ENCODE measurements around the gene COA3. TPM values are rescaled to one million over a fixed set of nuclear protein-coding genes. Genes with fewer than 3 reads are reported as not detected.

COA3 gene
- total RNA-seq, 4 donors from 2014 or later = 40.7 to 64.0 (median 61.1) TPM

GRCh38 chr17:42754782-42755181, 43.7 kb downstream of the COA3 start:
- no peak overlapping the region for H3K4me3 ChIP-seq (ENCODE audit: low read depth, poor library complexity, severe bottlenecking)
- DNase-seq (ENCODE audit: low spot score in 2 of 2) = peak; percentile 83 to 94
- 49 to 92% methylated on average over 3 of the region's 3 CpGs for WGBS, 2 donors
- TF ChIP-seq CTCF (IDR thresholded peaks at IDR 0.05) = no peak
- no peak for TF ChIP-seq POLR2A (IDR thresholded peaks at IDR 0.05)
- intact Hi-C loops (cut with DNase I; ENCODE audit: low total_unique reads) = no loop called here

DNA sequence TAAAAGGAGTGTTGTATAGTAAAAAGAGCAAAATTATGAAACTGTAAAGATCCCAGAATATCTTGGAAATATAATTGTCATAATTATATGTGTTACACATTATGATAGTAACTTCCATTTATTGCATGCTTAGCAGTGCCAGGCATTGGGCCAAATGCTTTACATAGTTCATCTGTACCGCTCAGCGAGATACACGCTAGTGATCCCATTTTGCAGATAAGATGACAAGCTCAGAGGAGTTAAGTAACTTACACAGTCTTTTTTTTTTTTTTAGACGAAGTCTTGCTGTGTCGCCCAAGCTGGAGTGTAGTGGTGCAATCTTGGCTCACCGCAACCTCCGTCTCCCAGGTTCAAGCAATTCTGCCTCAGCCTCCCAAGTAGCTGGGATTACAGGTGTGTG, 46.9 kb downstream of the COA3 start:
- no peak overlapping the region for H3K4me3 ChIP-seq (ENCODE audit: low read depth, poor library complexity, severe bottlenecking)
- intact Hi-C loops (cut with DNase I; ENCODE audit: low total_unique reads) = no loop called here
- WGBS, 2 donors = 70 to 75% methylated on average over 7 of the region's 7 CpGs
- DNase-seq (ENCODE audit: low spot score in 2 of 2) = no peak
- TF ChIP-seq CTCF (IDR thresholded peaks at IDR 0.05) = no peak
- TF ChIP-seq POLR2A (IDR thresholded peaks at IDR 0.05) = no peak

DNA sequence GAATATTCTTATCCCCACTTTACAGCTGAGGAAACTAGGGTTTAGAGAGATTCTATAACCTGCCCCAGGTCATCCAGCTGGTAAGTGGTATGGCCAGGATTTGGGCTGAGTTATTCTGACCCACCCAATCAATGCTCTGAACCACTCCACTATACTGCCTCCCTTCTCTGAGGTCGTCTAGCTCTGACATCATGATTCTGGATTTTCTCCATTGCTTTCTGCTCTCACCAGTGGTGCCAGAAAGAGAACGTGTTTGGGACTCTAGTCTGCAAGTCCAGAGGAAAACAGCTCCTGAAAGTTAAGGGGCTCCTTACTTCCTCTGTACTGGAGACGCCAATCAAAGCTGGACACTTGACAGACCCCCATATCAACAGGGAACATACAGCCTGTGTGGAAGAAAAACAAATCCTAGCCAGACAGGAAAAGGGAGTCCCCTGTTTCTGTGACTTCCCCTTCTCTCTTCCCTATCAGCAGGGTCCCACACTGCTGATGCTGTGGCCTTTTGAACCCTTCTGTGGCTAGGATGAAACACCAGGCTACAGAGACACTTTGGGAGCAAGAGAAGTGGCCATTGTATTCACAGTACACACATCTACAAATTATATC, 47.7 kb downstream of the COA3 start:
- intact Hi-C loops (cut with DNase I; ENCODE audit: low total_unique reads) = no loop called here
- no peak overlapping the region for H3K4me3 ChIP-seq (ENCODE audit: low read depth, poor library complexity, severe bottlenecking)
- TF ChIP-seq POLR2A (IDR thresholded peaks at IDR 0.05) (no peak), CTCF (IDR thresholded peaks at IDR 0.05) (no peak)
- 30 to 37% methylated on average over 3 of the region's 3 CpGs for WGBS, 2 donors
- DNase-seq (ENCODE audit: low spot score in 2 of 2) = no peak

GRCh38 chr17:42748908-42749798, 49.4 kb downstream of the COA3 start:
- DNase-seq (ENCODE audit: low spot score in 2 of 2) = no peak
- 63 to 69% methylated on average over 11 of the region's 11 CpGs for WGBS, 2 donors
- intact Hi-C loops (cut with DNase I; ENCODE audit: low total_unique reads) = no loop called here

DNA sequence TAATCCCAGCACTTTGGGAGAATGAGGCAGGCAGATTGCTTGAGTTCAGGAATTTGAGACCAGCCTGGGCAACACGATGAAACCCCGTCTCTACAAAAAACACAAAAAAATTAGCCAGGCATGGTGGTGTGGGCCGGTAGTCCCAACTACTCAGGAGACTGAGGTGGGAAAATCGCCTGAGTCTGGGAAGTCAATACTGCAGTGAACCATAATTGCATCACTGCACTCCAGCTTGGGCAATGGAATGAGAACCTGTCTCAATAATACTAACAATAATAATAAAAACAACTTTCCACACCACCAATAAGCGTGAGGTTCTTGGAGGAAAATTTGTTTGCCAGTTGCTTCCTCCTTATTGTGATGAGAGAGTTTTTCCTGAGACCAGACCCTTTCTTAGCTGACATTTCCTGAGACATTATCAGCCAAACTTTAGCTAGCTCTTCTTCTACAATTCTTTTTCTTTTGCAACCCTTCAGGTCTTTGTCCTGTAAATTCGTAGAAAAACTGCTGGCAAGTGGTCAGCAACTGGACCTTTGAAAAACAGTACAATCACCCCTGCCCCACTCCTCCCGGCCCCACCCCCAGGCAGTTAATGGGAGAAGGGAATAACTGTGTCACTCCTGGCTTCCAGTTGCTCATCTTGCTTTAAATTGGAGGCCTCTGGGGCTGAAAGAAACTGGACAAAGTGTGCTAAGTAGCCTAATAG, 50.1 kb downstream of the COA3 start:
- intact Hi-C loops (cut with DNase I; ENCODE audit: low total_unique reads) = no loop called here
- H3K4me3 ChIP-seq (ENCODE audit: low read depth, poor library complexity, severe bottlenecking) = no peak overlapping the region
- 54 to 61% methylated on average over 7 of the region's 7 CpGs for WGBS, 2 donors
- TF ChIP-seq POLR2A (IDR thresholded peaks at IDR 0.05) (no peak), CTCF (IDR thresholded peaks at IDR 0.05) (no peak)
- DNase-seq (ENCODE audit: low spot score in 2 of 2) = peak in 1 of 2 donors; percentile 55

More at GRCh38 chr17:42748908-42749798, 49.4 kb downstream of the COA3 start:
- H3K4me3 ChIP-seq (ENCODE audit: low read depth, poor library complexity, severe bottlenecking) = no peak overlapping the region
- TF ChIP-seq CTCF (IDR thresholded peaks at IDR 0.05) (no peak), POLR2A (IDR thresholded peaks at IDR 0.05) (no peak)

Small RNAs within 50 kb of the gene (microRNA-seq; reads per million reads assigned to microRNA genes)
- gene MIR6781 (ENCODE audit: borderline number of aligned reads in 1 of 2, borderline replicate concordance in 2 of 2) = 0 reads per million in 2 donors

Other genes starting within 250 kb of the COA3 start
- 1 to 10 TPM; 2.3 to 6.6 (median 4.6) TPM for gene HSD17B1, start 245.8 kb downstream of the COA3 start, total RNA-seq
- 10 to 100 TPM; 32.4 to 49.5 (median 41.7) TPM for gene COASY, start 236.6 kb downstream of the COA3 start, total RNA-seq
- gene MLX, start 231.6 kb downstream of the COA3 start, total RNA-seq = 10 to 100 TPM; 37.8 to 43.2 (median 39.3) TPM
- gene PSMC3IP, start 221.0 kb downstream of the COA3 start, total RNA-seq = 1 to 10 TPM in 2 of 4 donors, under 1 TPM in 2; 0.67 to 3.6 (median 1.8) TPM
- 100 to 1,000 TPM in 1 of 4 donors, 10 to 100 TPM in 3; 69.4 to 106 (median 84.3) TPM for gene RETREG3, start 189.3 kb downstream of the COA3 start, total RNA-seq
- 10 to 100 TPM; 54.4 to 61.1 (median 56.7) TPM for gene TUBG1, start 189.0 kb downstream of the COA3 start, total RNA-seq
- 10 to 100 TPM; 10.6 to 19.3 (median 13.7) TPM for gene TUBG2, start 139.4 kb downstream of the COA3 start, total RNA-seq
- gene PLEKHH3, start 121.7 kb downstream of the COA3 start, total RNA-seq = 10 to 100 TPM; 36.1 to 66.6 (median 44.0) TPM
- gene CCR10, start 116.9 kb downstream of the COA3 start, total RNA-seq = 1 to 10 TPM in 2 of 4 donors, not detected in 2; 1.4 to 1.6 TPM
- 1 to 10 TPM in 1 of 4 donors, under 1 TPM in 3; 0.13 to 1.5 (median 0.65) TPM for gene CNTNAP1, start 116.2 kb downstream of the COA3 start, total RNA-seq
- 10 to 100 TPM; 32.7 to 71.9 (median 43.9) TPM for gene EZH1, start 53.7 kb downstream of the COA3 start, total RNA-seq
- 10 to 100 TPM in 3 of 4 donors, 1 to 10 TPM in 1; 9.6 to 34.2 (median 12.0) TPM for gene RAMP2, start 37.5 kb downstream of the COA3 start, total RNA-seq
- 10 to 100 TPM; 39.2 to 79.8 (median 61.0) TPM for gene VPS25, start 25.3 kb downstream of the COA3 start, total RNA-seq
- gene WNK4, start 18.1 kb downstream of the COA3 start, total RNA-seq = 1 to 10 TPM in 1 of 4 donors, under 1 TPM in 1, not detected in 2; 0.62 to 1.0 TPM
- 1 to 10 TPM in 1 of 4 donors, under 1 TPM in 1, not detected in 2; 0.17 to 1.4 TPM for gene CNTD1, start 157 bp upstream of the COA3 start, total RNA-seq
- 100 to 1,000 TPM in 2 of 4 donors, 10 to 100 TPM in 2; 70.7 to 113 (median 93.0) TPM for gene BECN1, start 25.6 kb upstream of the COA3 start, total RNA-seq
- gene PSME3, start 34.7 kb upstream of the COA3 start, total RNA-seq = 10 to 100 TPM; 56.2 to 82.0 (median 75.1) TPM
- 1 to 10 TPM in 3 of 4 donors, under 1 TPM in 1; 0.52 to 2.4 (median 1.2) TPM for gene AOC2, start 45.9 kb upstream of the COA3 start, total RNA-seq
- gene AOC3, start 52.5 kb upstream of the COA3 start, total RNA-seq = 10 to 100 TPM in 1 of 4 donors, 1 to 10 TPM in 3; 4.7 to 11.2 (median 8.1) TPM
- gene G6PC1, start 102.1 kb upstream of the COA3 start, total RNA-seq = not detected
- gene AARSD1, start 165.8 kb upstream of the COA3 start, total RNA-seq = 10 to 100 TPM; 10.3 to 21.7 (median 17.2) TPM
- gene PTGES3L, start 181.4 kb upstream of the COA3 start, total RNA-seq = 1 to 10 TPM in 1 of 4 donors, under 1 TPM in 1, not detected in 2; 0.19 to 1.8 TPM
- 10 to 100 TPM; 12.6 to 16.0 (median 13.0) TPM for gene RUNDC1, start 181.9 kb upstream of the COA3 start, total RNA-seq
- 1,000 to 10,000 TPM; 1,091 to 1,783 (median 1,434) TPM for gene RPL27, start 199.7 kb upstream of the COA3 start, total RNA-seq
- gene IFI35, start 208.1 kb upstream of the COA3 start, total RNA-seq = 10 to 100 TPM in 3 of 4 donors, 1 to 10 TPM in 1; 7.6 to 18.5 (median 16.9) TPM
- gene VAT1, start 223.7 kb upstream of the COA3 start, total RNA-seq = 100 to 1,000 TPM; 209 to 329 (median 254) TPM
- gene RND2, start 226.5 kb upstream of the COA3 start, total RNA-seq = 1 to 10 TPM in 2 of 4 donors, under 1 TPM in 2; 0.65 to 2.7 (median 1.0) TPM